GM20431 (cell line): Measurements from ENCODE around the gene OBI1.

Experiments used
- in situ Hi-C: fragments of 300-500 bp; cut with MseI, MboI; formaldehyde crosslinking; loops from one replicate; pipeline ENCODE4 v1.15.0; 2020; ENCODE audit warnings: low sequenced_read_pairs; ENCODE audit not compliant: unreplicated experiment

OBI1 gene

GRCh38 chr13:78604782-78605611 is 54.0 kb downstream of the OBI1 start:
- in situ Hi-C loops: no loop called here

GRCh38 chr13:78603240-78603957 is 55.6 kb downstream of the OBI1 start, which contains the start of gene POU4F1:
Gene POU4F1 (minus strand): TSS chr13:78603552. CDS start chr13:78603326, 226 bp downstream.
- in situ Hi-C loops: no loop called here

- in situ Hi-C loops: no loop called here
Measured at GRCh38 chr13:78602561-78603239, 56.3 kb downstream of the OBI1 start.

- in situ Hi-C loops: no loop called here
Measured at GRCh38 chr13:78601874-78602560, 56.9 kb downstream of the OBI1 start.

GRCh38 chr13:78601124-78601873 is 57.7 kb downstream of the OBI1 start:
- in situ Hi-C loops: no loop called here

GRCh38 chr13:78600280-78600883 is 58.6 kb downstream of the OBI1 start:
- in situ Hi-C loops: no loop called here

GRCh38 chr13:78599645-78600279 is 59.2 kb downstream of the OBI1 start:
- in situ Hi-C loops: no loop called here

- in situ Hi-C loops: no loop called here
Measured at GRCh38 chr13:78598966-78599644, 59.9 kb downstream of the OBI1 start.

GRCh38 chr13:78598116-78598781 is 60.7 kb downstream of the OBI1 start:
- in situ Hi-C loops: no loop called here

- in situ Hi-C loops: no loop called here
Measured at GRCh38 chr13:78597602-78597932, 61.4 kb downstream of the OBI1 start.

GRCh38 chr13:78596736-78597601 is 62.0 kb downstream of the OBI1 start:
- in situ Hi-C loops: no loop called here

GRCh38 chr13:78596399-78596735 is 62.6 kb downstream of the OBI1 start:
- in situ Hi-C loops: no loop called here

- in situ Hi-C loops: no loop called here
Measured at GRCh38 chr13:78595495-78596398, 63.2 kb downstream of the OBI1 start.

GRCh38 chr13:78594456-78594975 is 64.4 kb downstream of the OBI1 start:
- in situ Hi-C loops: no loop called here

GRCh38 chr13:78593652-78594455 is 65.1 kb downstream of the OBI1 start:
- in situ Hi-C loops: no loop called here
